B cell (primary cell): ENCODE measurements around the gene TYW1. TPM values are rescaled to one million over a fixed set of nuclear protein-coding genes. Genes with fewer than 3 reads are reported as not detected.
A peak's percentile ranks its signal among the peaks of the same experiment; 100 is the strongest.
"Not testable (repeated sequence)": the region's sequence is repeated elsewhere in the genome, so short reads cannot be mapped to it uniquely, and the experiment has no call there.

ENCODE experiments used
- ATAC-seq: fragments of 200-7000 bp; cut with Tn5 transposase; one replicate; pipeline ENCODE4 v1.10.0; 2021; ENCODE audit warnings: low read depth, mild to moderate bottlenecking, moderate number of reproducible peaks, moderate library complexity
- CTCF ChIA-PET: fragments of 350-600 bp; sonication (Branson Sonifier 250); formaldehyde crosslinking; loops from one replicate; lab custom pipeline; 2021; ENCODE audit warnings: antibody characterized with exemption, inconsistent platforms; lab: Charles Lee
- POLR2A ChIA-PET: fragments of 350-600 bp; sonication (Branson Sonifier 250); formaldehyde crosslinking; loops from one replicate; lab custom pipeline; 2021; ENCODE audit warnings: antibody characterized with exemption; lab: Charles Lee
- DNase-seq: peaks from one replicate; pipeline ENCODE4 v3.0.0; 2013
- H2AFZ ChIP-seq: 2 replicates; pipeline ENCODE4 v1.6.1; 2012; ENCODE audit warnings: mild to moderate bottlenecking, low read depth, low read length; ENCODE audit not compliant: insufficient read depth, poor library complexity, severe bottlenecking
- H3K27ac ChIP-seq, 2 donors: 1 replicate in 1 of 2; 2 replicates in 1 of 2; pipeline ENCODE4 v1.5.1; 2012 to 2013; ENCODE audit warnings: low read length in 2 of 2, mild to moderate bottlenecking in 2 of 2, moderate library complexity in 1 of 2
- H3K27me3 ChIP-seq, 4 experiments: fragments of 200-600 bp in 1 of 4; sonication (generic) in 1 of 4; replicated peaks in 1 of 4; 1 replicate in 2 of 4; 2 replicates in 2 of 4; pipeline versions ENCODE4 v1.6.1 to v1.7.0; 2013 to 2016; ENCODE audit warnings: low read length in 3 of 4, mild to moderate bottlenecking in 2 of 4, mixed read lengths in 1 of 4, moderate library complexity in 1 of 4; ENCODE audit not compliant: insufficient read depth in 4 of 4, control insufficient read depth in 3 of 4; ENCODE audit errors: control extremely low read depth in 1 of 4
- H3K36me3 ChIP-seq, 2 experiments: replicated peaks in 1 of 2; 1 replicate in 1 of 2; 2 replicates in 1 of 2; pipeline versions ENCODE4 v1.6.1 to v1.7.1; 2013; ENCODE audit warnings: low read length in 1 of 2; ENCODE audit not compliant: insufficient read depth in 2 of 2, control insufficient read depth in 1 of 2; ENCODE audit errors: control extremely low read depth in 1 of 2, extremely low read depth in 1 of 2
- H3K4me1 ChIP-seq, 2 donors: fragments of 200-600 bp in 1 of 2; sonication (generic) in 1 of 2; 1 replicate in 1 of 2; 2 replicates in 1 of 2; pipeline versions ENCODE4 v1.5.1 to v1.6.1; 2013 to 2017; ENCODE audit warnings: low read length in 2 of 2; ENCODE audit not compliant: control insufficient read depth in 2 of 2, insufficient read depth in 2 of 2
- H3K4me2 ChIP-seq: replicated peaks from 2 replicates; pipeline ENCODE3; 2012; ENCODE audit warnings: mild to moderate bottlenecking, low read depth, low read length; ENCODE audit not compliant: poor library complexity, severe bottlenecking
- H3K4me3 ChIP-seq, 5 experiments: fragments of 200-600 bp in 1 of 5; sonication (generic) in 1 of 5; 1 replicate in 3 of 5; 2 replicates in 2 of 5; pipeline versions ENCODE4 v1.5.1 to v1.7.0; 2011 to 2016; ENCODE audit warnings: low read length in 4 of 5, mild to moderate bottlenecking in 4 of 5, low read depth in 2 of 5, control low read depth in 1 of 5, moderate library complexity in 1 of 5; ENCODE audit not compliant: insufficient read depth in 1 of 5; ENCODE audit errors: control extremely low read depth in 1 of 5, extremely low read depth in 1 of 5
- H3K79me2 ChIP-seq: fragments of 200-600 bp; sonication (generic); one replicate; pipeline ENCODE4 v1.6.0; 2016; ENCODE audit warnings: low read length; ENCODE audit not compliant: control insufficient read depth, insufficient read depth
- H3K9ac ChIP-seq: fragments of 200-600 bp; sonication (generic); 2 replicates; pipeline ENCODE4 v1.6.1; 2017; ENCODE audit warnings: mild to moderate bottlenecking, low read length, moderate library complexity
- H3K9me3 ChIP-seq, 3 donors: one replicate each; pipeline versions ENCODE4 v1.6.1 to v1.7.1; 2013; ENCODE audit warnings: low read length in 2 of 3; ENCODE audit not compliant: control insufficient read depth in 2 of 3, insufficient read depth in 1 of 3; ENCODE audit errors: control extremely low read depth in 1 of 3
- H4K20me1 ChIP-seq: 2 replicates; pipeline ENCODE4 v1.6.0; 2012; ENCODE audit warnings: mild to moderate bottlenecking, low read length; ENCODE audit not compliant: insufficient read depth, control insufficient read depth, poor library complexity, severe bottlenecking
- H3K27ac Mint-ChIP-seq: one replicate; pipeline ENCODE4 v1.8.0; 2021; ENCODE audit warnings: mixed read lengths
- H3K27me3 Mint-ChIP-seq: one replicate; pipeline ENCODE4 v1.8.0; 2021; ENCODE audit warnings: mixed read lengths
- H3K4me1 Mint-ChIP-seq: one replicate; pipeline ENCODE4 v1.8.0; 2021; ENCODE audit warnings: mixed read lengths
- H3K4me3 Mint-ChIP-seq: one replicate; pipeline ENCODE4 v1.8.0; 2021; ENCODE audit warnings: mixed read lengths
- H3K9me3 Mint-ChIP-seq: one replicate; pipeline ENCODE4 v1.8.0; 2022; ENCODE audit warnings: mixed read lengths; ENCODE audit not compliant: insufficient read depth
- WGBS: methylation state at CpG from one replicate; pipeline ENCODE4 v1.1.5; 2013; ENCODE audit warnings: missing lambda C conversion rate; ENCODE audit not compliant: insufficient coverage; 5-methylcytosine and 5-hydroxymethylcytosine counted together
- intact Hi-C: fragments of 100-400 bp; cut with micrococcal nuclease; formaldehyde crosslinking; loops from one replicate; pipeline ENCODE4 v1.10.0; 2022
- polyA plus RNA-seq: library from polyadenylated mRNA; depleted of rRNA; stranded (reverse); fragments of >200 nt; gene quantifications from 2 replicates; pipeline ENCODE4 v1.2.3, GENCODE V29; 2012
- total RNA-seq, 2 donors: library from RNA; stranded (reverse); fragments of 120-200 nt in 1 of 2; gene quantifications; 1 replicate in 1 of 2; 2 replicates in 1 of 2; pipeline versions ENCODE4 v1.2.3 to v1.2.4, GENCODE V29; 2013 to 2022

Gene TYW1
- total and polyA plus RNA-seq, 2 donors (not counting 1 experiment from before 2014, with no cell fraction given), result 9.4 to 33.6 TPM

- H3K9me3 Mint-ChIP-seq, result not testable (repeated sequence)
These were observed 66.2 kb downstream of the TYW1 start for GRCh38 chr7:67062802-67063201.

GRCh38 chr7:67066950-67067622 is 70.5 kb downstream of the TYW1 start:
- peak overlapping the region; percentile 39 for H3K27ac Mint-ChIP-seq

More at GRCh38 chr7:67062802-67063201, 66.2 kb downstream of the TYW1 start:
- ATAC-seq, DNase-seq, POLR2A ChIA-PET, H3K4me1 Mint-ChIP-seq, H3K9ac ChIP-seq, H3K79me2 ChIP-seq, H3K4me3 ChIP-seq, intact Hi-C loops, H3K27me3 ChIP-seq, CTCF ChIA-PET, H3K4me1 ChIP-seq, H3K4me2 ChIP-seq, H3K36me3 ChIP-seq, H3K27me3 Mint-ChIP-seq, H4K20me1 ChIP-seq, H3K9me3 ChIP-seq, H3K27ac ChIP-seq, H3K4me3 Mint-ChIP-seq, H3K27ac Mint-ChIP-seq, H2AFZ ChIP-seq: not testable (repeated sequence)
- no CpG with 5 or more reads among the region's 1 CpG for WGBS

GRCh38 chr7:67076120-67076519 is 79.5 kb downstream of the TYW1 start:
- H3K36me3 ChIP-seq, POLR2A ChIA-PET, H3K27ac Mint-ChIP-seq, H3K27ac ChIP-seq, H3K4me2 ChIP-seq, H3K79me2 ChIP-seq, H3K27me3 ChIP-seq, ATAC-seq, intact Hi-C loops, H3K4me1 ChIP-seq, H3K4me3 ChIP-seq, H3K4me1 Mint-ChIP-seq, H3K4me3 Mint-ChIP-seq, H2AFZ ChIP-seq, H3K9ac ChIP-seq, DNase-seq, H4K20me1 ChIP-seq, H3K27me3 Mint-ChIP-seq, CTCF ChIA-PET: not testable (repeated sequence)
- peaks cover 0 to 25% (median 7%) of the 10 kb centered on the region in 3 donors for H3K9me3 ChIP-seq
- WGBS, result no CpG with 5 or more reads among the region's 2 CpGs
- H3K9me3 Mint-ChIP-seq, result peaks cover 17% of the 10 kb centered on the region

More at GRCh38 chr7:67066950-67067622, 70.5 kb downstream of the TYW1 start:
- H3K4me3 Mint-ChIP-seq, result peak overlapping the region; percentile 5
- DNase-seq, H3K4me1 ChIP-seq, H3K4me1 Mint-ChIP-seq, intact Hi-C loops, POLR2A ChIA-PET, CTCF ChIA-PET, H3K27me3 ChIP-seq, H3K27me3 Mint-ChIP-seq, H3K4me2 ChIP-seq, H3K9ac ChIP-seq, H3K79me2 ChIP-seq, ATAC-seq, H4K20me1 ChIP-seq, H3K9me3 Mint-ChIP-seq, H3K4me3 ChIP-seq, H2AFZ ChIP-seq, H3K27ac ChIP-seq: not testable (repeated sequence)
- Histone ChIP-seq H3K36me3 (peaks cover 6 to 11% of the 10 kb centered on the region in 2 experiments), H3K9me3 (peaks cover 0 to 10% (median 2%) of the 10 kb centered on the region in 3 donors)
- WGBS, result 96% methylated on average over 3 of the region's 9 CpGs

DNA sequence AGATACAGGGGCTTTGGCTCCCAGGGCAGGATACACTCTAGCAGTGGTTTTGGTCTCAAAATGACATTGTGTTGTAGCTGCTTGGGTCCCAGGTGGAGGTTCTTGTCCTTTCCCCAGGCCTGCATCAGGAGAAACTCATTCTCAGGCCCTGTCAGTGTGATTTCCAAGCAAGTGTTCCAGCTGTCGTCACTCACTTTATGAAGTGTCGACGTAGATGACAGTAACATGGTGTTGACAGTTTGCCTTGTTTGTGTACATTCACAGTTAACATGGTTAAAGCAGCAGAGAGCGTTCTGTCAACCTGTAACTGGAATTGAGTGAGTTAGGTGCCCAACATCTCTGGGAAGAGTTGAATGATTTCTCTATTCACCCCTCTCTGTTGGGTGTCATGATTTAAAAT is 86.2 kb downstream of the TYW1 start:
- POLR2A ChIA-PET, H3K4me3 ChIP-seq, intact Hi-C loops, ATAC-seq, H3K27ac ChIP-seq, H3K27me3 ChIP-seq, H3K4me1 Mint-ChIP-seq, H4K20me1 ChIP-seq, H3K9ac ChIP-seq, H3K4me1 ChIP-seq, H3K4me3 Mint-ChIP-seq, H2AFZ ChIP-seq, DNase-seq, H3K27me3 Mint-ChIP-seq, H3K4me2 ChIP-seq, H3K27ac Mint-ChIP-seq, CTCF ChIA-PET: not testable (repeated sequence)
- WGBS, result 92% methylated on average over 3 of the region's 4 CpGs
- peaks cover 0 to 15% of the 10 kb centered on the region in 2 experiments for H3K36me3 ChIP-seq
- H3K9me3 ChIP-seq, result peaks cover 0 to 16% (median 0%) of the 10 kb centered on the region in 3 donors
- H3K9me3 Mint-ChIP-seq, result peaks cover 13% of the 10 kb centered on the region
- peaks cover 15% of the 10 kb centered on the region for H3K79me2 ChIP-seq
